GM04503 (cell line): ENCODE measurements around the gene RNF208.

Experiments
- DNase-seq: peaks from one replicate; pipeline ENCODE4 v3.0.0-alpha.2; 2012; ENCODE audit warnings: low read depth

The RNF208 gene

DNA sequence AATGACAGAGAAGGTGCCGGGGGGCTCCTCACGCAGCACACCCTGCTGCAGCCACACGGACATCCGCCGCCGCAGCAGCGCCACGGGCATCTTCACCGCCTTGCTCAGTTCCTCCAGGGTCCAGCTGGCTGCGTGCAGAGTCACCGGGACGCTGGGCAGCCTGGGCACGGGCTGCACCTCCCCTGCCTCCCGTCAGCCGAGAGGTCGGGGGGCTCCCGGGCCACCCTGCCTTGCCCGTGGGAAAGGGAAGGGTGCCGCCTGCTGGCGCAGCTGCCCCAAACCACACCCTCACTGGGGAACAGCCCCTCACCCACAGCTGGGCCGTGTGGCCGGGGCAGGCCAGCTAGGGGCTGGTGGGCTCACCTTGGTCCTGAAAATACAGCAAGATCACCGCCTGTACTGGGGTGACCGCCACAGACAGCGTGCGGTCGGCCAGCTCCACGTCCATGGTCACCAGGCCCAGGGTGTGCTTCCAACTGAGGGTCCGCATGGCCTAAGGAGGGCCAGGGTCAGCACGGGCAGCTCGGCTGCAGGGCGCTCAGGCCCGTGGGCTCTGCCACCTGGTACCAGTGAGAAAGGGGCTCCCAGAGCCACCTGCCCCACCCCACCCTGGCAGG is 46.6 kb downstream of the RNF208 start:
- DNase-seq, result no peak

DNA sequence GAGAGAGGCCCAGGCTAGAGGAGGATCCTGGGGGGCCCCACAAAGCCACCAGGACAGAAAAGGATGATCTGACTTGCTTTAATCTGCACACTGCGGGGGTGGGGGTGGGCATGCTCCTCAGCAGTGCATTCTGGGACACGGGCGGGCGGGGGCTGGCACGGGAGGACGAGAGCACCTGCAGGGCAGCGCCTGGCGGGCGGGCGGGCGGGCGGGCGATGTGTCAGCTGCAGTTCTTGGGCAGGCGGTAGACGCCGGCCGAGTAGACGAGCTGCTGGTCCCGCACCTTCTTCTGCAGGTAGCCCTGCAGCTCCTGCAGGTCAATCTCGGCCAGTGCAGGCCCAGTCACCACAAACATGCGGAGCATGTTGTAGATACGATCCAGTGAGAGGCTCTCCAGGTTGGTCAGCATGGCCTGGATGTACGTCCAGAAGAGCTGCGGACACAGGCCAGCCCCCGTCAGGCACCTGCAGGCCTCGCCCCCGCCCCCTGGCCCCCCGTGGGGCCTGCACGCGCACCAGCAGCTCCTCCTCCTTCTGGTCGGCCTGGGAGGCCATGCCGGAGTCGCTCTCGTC is 47.2 kb downstream of the RNF208 start:
- DNase-seq, result no peak

DNA sequence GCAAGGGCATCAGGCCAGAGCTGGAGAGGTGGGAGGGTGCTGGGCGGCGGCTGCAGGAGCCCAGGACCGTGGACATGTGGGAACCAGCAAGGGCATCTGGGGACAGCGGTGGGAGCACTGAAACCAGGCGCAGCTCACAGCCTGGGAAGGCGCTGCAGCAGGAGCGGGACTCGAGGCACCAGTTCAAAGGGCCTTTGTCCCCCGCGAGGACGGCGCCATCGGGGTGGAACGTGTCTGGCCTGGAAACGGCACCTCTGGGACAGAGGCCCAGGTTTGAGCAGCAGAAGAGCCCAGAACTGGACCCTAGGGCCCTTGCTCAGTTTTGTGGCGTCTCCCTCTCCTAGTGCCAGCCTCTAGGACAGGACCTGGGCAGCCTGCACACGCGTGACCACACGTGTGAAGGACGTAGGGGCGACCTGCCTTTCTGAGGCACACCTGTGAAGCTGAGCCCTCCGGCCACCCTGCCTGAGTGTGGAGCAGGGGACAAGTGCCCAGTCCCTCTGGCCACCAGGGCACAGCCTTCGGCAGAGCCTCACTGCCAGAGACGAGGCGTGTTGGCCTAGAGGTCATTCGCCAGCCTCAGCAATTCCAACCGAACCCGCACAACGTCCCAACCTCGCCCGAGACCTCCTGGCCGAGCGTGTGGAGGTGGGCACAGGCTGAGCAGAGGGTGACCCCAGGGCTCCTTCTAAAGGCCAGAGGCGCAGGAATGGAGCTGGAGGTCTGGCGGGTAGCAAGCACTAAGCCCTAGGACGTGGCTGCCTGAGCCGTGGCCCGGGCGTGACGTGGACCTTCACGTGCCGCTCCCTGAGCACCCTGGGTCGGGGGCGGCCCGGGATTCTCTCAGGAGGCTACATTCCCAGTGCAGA is 48.0 kb downstream of the RNF208 start:
- DNase-seq, result no peak

DNA sequence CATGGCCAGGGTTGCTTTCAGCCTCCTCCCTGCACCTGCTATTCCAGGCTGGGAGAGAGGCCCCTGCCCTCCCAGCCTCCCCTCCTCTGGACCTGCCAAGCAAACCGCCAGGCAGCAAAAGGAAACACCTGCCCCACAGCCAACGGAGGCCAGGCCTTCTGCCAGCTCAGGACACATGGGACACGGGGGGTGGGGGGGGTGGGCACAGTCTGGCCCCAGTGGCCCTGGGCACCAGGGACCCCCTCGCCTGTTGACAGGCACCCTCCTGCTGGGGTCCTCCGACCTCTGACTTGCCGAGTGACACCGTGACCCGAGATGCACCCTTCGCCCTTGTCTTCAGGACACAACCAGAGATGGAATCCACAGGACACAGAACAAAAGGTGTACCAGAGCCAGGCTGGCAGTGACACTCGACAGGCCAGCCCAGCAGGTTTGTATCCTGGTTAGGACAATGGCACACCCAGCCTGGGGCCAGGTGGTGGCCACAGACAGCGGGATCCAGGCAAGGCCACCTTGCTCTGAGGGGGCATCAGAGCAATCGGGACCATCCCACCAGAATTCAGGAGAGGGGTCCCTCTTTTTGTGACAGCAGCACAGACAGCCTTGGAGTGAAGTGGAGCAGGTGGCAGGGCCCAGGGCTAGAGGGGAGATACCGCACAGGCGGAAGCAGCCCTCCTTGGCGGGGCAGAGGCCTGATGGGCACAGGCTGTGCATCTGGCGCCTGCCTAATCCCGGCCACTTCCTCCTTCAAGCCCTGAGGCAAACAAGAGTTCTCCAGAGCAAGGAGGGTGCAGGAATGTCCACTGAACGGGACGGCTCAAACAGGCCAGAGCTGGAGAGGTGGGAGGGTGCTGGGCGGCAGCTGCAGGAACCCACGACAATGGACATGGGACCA is 48.9 kb downstream of the RNF208 start:
- no peak for DNase-seq

DNA sequence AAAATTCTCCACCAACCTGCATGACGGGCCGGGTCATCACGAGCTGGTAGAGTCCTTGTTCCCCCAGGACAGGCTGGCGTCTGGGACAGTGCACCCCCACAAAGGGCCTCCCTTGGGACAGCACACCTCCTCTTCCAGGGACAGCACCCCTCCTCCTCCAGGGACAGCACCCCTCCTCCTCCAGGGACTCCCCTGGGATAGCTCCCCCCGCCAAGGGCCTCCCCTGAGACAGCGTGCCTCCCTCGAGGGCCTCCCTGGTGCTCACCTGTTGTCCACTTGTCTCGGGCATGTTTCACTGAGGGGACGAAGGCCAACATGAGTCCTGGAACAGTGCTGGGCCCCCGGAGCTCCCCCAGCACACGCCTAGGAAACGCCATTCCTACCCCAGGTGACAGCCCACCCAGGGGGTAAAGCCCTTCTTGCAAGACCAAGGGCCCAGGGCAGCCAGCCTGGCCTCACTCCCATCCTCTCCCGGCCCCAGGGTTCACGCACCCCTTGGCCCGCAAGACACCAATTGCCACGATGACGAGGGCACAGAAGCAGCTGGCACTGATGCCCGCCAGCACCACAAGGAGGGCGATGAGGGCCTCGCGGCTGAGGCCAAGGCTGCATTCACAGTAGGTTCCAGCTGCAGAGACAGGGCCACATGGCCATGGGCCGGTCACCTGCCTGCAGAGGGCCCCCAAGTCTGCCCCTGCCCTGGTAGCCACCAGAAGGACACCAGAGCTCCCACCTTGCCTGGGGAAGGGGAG is 50.7 kb downstream of the RNF208 start:
- no peak for DNase-seq

DNA sequence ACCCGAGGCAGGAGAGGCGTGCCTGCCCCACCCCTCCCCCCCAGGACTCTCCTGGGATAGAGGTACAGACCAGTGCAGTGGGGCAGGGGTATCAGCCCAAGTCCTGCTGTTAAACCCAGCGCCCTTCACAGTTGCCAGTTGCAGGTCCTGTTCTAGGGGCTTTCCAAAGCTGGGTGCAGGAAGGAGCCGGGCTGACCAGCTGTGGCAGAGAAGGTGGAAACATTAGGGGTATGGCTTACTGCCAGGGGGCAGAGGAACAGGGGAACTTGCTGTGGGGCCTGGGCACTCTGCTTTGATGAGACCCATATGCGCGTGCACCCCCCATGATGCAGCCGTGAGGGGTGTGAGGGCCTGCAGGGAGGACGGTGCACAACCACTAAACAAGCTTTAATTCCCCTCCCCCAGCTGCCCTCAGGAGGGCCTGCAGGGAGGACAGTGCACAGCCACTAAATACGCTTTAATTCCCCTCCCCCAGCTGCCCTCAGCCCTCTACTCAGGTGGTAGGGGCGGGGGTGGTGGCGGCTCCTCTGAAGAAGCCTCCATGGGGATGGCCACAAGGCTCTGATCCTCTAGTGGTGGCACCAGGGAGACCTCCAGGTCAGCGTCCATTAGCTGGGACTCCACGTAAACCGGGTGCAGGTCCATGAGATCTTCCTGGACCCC is 51.4 kb downstream of the RNF208 start:
- no peak for DNase-seq
